Stimulated activated CD8-positive, alpha-beta memory T cell treated with anti-CD3 and anti-CD28 coated beads, Interleukin-15, amount 100 ng/mL, for 4 hours (primary cell): Measurements from ENCODE around the gene DOK1.
A peak's percentile ranks its signal among the peaks of the same experiment; 100 is the strongest.

Source experiments
- DNase-seq, 2 donors: peaks; one replicate each; pipeline ENCODE4 v3.0.0-alpha.2; 2020; ENCODE audit warnings: low read depth in 2 of 2

Gene DOK1

DNA sequence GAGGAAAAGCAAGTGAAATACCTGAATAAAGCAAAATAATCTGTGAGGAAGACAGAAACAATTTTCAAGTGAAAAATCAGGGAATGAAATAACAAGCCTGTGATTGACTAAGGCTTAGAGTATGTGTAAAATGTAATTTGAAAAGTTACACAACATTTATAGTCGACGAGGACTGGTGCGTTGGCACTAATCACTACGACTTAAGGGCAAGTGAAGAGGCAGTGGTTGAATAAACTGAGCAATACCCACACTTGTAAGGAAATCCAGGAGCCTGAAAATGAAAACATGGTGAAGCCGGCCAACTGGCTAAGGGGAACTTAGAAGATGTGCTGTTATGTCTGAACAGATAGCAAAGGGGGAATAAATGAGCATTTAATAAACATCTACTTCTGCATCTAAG lies 13.4 kb downstream of the DOK1 start:
- DNase-seq: no peak

GRCh38 chr2:74569686-74570085 lies 15.2 kb downstream of the DOK1 start:
- DNase-seq: no peak

DNA sequence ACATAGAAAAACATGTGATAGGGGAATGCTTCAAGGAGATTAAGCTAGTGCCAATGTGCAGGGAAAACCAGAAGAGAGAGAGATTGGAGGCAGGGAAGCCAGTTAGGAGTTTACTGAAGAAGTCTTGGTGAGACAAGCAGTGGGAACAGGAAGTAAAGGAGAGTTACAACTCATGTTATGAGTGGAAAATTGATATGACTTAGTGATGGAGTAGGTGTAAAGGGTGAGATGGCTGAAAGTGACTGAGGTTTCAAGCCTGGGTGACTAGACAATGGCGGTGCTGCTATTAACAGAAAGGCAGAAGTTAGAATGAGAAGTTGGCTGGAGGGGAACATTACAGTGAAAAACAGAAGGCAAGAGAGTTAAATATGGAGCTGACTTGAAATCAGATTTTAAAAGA lies 16.5 kb downstream of the DOK1 start:
- DNase-seq: no peak

GRCh38 chr2:74572178-74572925 lies 17.8 kb downstream of the DOK1 start:
- no peak for DNase-seq

GRCh38 chr2:74573747-74574562 lies 19.4 kb downstream of the DOK1 start:
- no peak for DNase-seq

GRCh38 chr2:74575320-74575719 lies 20.8 kb downstream of the DOK1 start:
- DNase-seq: no peak

DNA sequence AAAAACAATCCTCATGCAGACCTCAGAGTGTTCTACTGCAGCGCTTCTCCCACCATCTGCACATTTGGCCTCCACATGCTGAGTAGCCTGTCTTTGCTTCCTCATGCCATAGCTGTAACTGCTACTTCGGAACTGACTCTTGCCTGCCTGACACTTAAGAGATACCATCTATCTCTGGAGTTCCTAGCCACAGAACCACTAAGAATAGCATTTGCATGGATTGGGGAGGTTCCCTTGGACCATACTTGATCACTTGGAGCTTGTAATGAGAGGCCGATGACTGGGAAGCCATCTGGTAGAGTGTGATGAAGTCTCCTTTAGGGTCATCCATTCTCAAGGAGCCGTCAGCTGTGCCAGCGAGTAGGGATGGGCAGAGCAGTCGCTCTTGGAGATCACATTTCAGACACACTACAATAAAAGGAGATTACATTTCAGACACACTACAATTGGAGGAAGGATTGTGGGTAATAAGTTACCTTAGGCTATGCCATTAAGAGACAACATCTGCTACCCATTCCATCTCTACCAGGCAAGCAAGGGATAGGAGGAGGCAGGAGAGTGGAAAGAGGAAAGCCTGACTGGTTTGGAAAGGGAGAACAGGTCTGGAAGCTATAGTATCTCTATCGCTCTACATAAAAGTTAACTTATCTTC lies 21.8 kb downstream of the DOK1 start:
- no peak for DNase-seq

DNA sequence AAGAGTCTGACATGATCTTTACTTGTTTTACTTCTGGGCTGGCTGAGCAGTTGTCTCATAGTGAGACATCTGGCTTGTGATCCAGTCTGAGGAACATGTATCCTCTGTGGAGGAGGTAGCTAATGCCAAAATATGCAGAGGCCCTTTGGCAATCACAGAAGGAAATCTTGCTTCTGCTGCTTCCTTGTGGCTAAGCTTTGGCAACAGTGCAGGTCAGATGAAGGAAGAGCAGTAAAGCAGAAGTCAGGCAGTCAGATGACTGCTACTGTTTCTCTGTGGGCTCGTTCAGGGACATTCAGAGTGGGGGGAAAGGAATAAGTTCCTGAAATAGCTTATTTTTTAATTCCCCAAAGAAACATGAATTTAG lies 22.3 kb downstream of the DOK1 start:
- DNase-seq: no peak

DNA sequence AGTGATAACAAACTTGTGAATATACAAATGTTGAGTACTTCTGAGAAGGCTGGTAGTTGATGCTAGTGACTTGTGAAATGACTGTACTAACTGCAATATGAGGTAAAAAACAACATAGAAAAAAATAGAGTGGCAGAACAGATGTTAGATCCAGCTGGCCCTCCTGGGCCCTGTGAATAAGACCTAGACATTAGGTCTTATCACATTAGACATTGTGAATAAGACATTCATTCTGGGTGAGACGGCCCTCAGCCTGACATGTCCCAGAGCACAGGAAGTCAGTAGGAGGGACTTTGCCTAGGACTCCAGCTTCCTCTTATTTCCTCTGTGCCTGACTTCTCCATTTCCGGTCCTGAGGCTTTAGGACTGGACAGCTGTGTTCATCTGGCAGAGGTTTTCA lies 22.9 kb downstream of the DOK1 start:
- DNase-seq: no peak

- DNase-seq: no peak
These were observed 23.9 kb downstream of the DOK1 start for GRCh38 chr2:74578408-74578807.

GRCh38 chr2:74581463-74581862 lies 26.9 kb downstream of the DOK1 start:
- no peak for DNase-seq

DNA sequence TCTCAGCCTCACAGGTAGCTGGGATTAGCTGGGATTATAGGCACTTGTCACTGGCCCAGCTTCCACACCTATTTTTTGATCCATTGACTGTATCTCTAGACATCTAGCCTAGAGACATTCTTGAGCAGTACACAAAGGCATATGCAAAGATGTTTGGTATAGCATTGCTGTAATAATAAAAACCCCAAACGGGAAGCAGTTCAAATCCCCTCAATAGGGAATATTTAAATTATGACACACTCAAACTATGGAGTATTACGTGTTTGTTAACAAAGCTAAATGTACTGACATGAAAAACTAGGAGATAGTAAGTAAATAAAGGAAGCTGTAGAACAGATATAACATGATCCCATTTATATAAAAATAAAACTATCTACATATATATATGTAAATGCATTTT lies 27.7 kb downstream of the DOK1 start:
- DNase-seq: no peak

DNA sequence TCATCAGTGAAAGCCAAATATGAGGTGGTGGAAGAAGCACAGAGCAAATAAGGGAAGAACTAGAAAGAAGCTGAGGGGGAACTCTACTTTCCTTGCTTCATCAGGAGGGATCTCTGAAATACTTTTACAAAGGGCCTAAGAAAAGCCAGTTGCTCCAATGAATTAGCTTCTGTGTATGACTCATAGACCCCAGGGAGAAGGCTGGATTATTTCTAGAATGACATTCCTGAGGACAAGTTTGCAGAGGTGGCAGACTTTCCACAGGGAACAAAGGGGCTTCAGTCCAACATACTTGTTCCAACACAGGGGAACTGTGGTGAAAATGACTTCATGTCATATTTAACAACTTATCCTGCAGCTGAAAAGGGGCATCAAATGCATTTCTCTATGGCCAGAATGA lies 29.0 kb downstream of the DOK1 start:
- no peak for DNase-seq

DNA sequence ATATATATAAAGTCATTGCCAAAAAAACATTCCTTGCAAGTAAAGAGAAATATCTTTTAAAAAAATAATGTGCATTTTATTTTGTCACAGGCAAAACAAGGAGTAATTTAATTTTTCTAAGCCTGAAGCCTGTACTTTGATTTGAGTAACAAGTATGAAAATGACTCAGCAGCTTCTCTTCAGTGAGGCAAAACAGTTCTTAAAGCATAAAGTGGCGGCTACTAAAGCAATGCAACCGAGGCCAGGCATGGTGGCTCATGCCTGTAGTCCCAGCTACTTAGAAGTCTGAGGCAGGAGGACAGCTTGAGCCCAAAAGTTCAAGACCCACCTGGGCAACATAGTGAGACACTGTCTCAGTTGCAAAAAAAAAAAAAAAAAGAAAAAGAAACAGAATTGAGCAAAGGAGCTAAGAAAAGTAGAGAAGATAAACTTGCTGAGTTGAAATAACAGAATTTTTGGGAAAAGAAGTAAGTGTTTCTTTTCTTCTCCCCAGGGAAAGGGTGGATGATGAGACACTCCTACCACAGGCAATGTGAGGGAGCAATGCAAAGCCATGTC lies 29.6 kb downstream of the DOK1 start:
- DNase-seq: no peak

DNA sequence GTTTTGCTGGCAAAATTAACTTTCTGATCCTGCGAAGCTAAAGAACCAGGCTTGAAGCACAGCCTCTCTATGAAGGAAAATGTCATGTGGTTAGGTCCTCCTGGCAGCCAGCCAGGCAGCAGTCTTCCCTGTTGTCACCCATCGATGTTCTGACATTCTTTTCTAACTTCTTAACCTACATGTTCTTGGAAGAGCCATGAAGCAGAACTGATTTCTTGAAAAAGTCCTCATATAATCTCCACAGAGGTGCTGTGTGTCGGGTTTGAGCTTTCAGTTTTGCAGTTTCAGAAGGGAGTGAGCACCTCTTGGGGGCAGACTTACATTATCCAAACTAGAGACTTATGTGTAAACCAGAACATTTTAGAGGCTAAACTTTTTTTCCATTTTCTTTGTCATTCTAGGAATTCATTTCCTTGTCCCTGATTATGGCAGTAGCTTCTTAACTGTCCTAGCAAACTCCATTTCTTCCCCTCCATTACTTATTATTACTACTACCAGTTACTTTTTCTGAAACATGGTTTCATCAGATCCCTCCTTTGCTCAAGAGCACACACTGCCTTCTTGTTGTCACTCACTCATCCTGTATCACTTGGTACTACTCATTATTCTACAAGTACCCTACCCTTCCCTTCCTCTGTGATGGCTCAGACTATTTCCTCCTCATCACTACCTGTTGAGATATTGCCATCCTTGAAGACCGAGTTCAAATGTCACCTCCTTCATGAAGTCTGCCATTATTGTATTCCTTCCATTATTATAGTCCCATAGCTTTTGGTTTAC lies 31.1 kb downstream of the DOK1 start:
- no peak for DNase-seq

- peak in 1 of 2 donors; percentile 31 for DNase-seq
These were observed 33.3 kb downstream of the DOK1 start for GRCh38 chr2:74587664-74588277.

- DNase-seq: no peak
These were observed 34.1 kb downstream of the DOK1 start for GRCh38 chr2:74588664-74589063.

- DNase-seq: no peak
These were observed 39.6 kb downstream of the DOK1 start for GRCh38 chr2:74593826-74594772.

DNA sequence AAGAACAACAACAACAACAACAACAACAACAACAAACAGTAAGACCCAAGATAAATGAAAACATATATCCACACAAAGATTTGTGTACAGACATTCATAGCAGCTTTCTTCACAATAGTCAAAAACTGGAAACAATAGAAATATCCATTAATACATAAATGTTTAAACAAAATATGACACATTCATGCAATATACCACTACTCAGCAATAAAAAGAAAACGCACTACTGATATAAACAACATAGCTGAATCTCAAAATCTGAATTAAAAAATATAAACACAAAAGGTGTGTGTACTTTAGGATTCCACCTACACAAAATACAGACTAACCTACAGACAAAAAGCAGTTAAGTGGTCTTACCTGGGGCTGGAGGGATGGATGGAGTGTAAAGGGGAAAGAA lies 42.1 kb downstream of the DOK1 start:
- DNase-seq: no peak

GRCh38 chr2:74597410-74597809 lies 42.9 kb downstream of the DOK1 start:
- no peak for DNase-seq
